GM19023 (cell line): ENCODE measurements around the gene EHMT1.

Source experiments
- ATAC-seq: cut with Tn5 transposase; IDR thresholded peaks from one replicate; pipeline ENCODE4 v1.9.1; 2021; ENCODE audit warnings: mild to moderate bottlenecking, moderate library complexity; ENCODE audit not compliant: unreplicated experiment

Gene EHMT1

GRCh38 chr9:137734181-137734580 is 115.4 kb downstream of the EHMT1 start:
- ATAC-seq, result no peak

- ATAC-seq, result peak; percentile 88
Observed at GRCh38 chr9:137738182-137738696, 119.4 kb downstream of the EHMT1 start.

- no peak for ATAC-seq
Observed at GRCh38 chr9:137738703-137739102, 119.9 kb downstream of the EHMT1 start.

GRCh38 chr9:137739371-137740309 is 120.8 kb downstream of the EHMT1 start:
- no peak for ATAC-seq

GRCh38 chr9:137740312-137740711 is 121.5 kb downstream of the EHMT1 start:
- no peak for ATAC-seq

- ATAC-seq, result no peak
Observed at GRCh38 chr9:137741330-137741729, 122.5 kb downstream of the EHMT1 start.

GRCh38 chr9:137742698-137743097 is 123.9 kb downstream of the EHMT1 start:
- no peak for ATAC-seq

- no peak for ATAC-seq
Observed at GRCh38 chr9:137743695-137744094, 124.9 kb downstream of the EHMT1 start.

GRCh38 chr9:137744632-137745183 is 125.9 kb downstream of the EHMT1 start:
- no peak for ATAC-seq

- ATAC-seq, result peak; percentile 62
Observed at GRCh38 chr9:137745541-137745991, 126.8 kb downstream of the EHMT1 start.

GRCh38 chr9:137748311-137748710 is 129.5 kb downstream of the EHMT1 start:
- ATAC-seq, result no peak

- no peak for ATAC-seq
Observed at GRCh38 chr9:137748741-137749140, 129.9 kb downstream of the EHMT1 start.

- ATAC-seq, result no peak
Observed at GRCh38 chr9:137749511-137749910, 130.7 kb downstream of the EHMT1 start.

- no peak for ATAC-seq
Observed at GRCh38 chr9:137750007-137750406, 131.2 kb downstream of the EHMT1 start.

GRCh38 chr9:137750566-137750965 is 131.8 kb downstream of the EHMT1 start:
- ATAC-seq, result no peak

GRCh38 chr9:137751616-137752015 is 132.8 kb downstream of the EHMT1 start:
- no peak for ATAC-seq

- no peak for ATAC-seq
Observed at GRCh38 chr9:137752426-137752825, 133.6 kb downstream of the EHMT1 start.

GRCh38 chr9:137753192-137753765 is 134.5 kb downstream of the EHMT1 start:
- no peak for ATAC-seq

- no peak for ATAC-seq
Observed at GRCh38 chr9:137755261-137755927, 136.6 kb downstream of the EHMT1 start.

- ATAC-seq, result no peak
Observed at GRCh38 chr9:137756045-137756744, 137.4 kb downstream of the EHMT1 start.
